ENCODE results near the gene ZFYVE27.

GRCh38 chr10:97796651-97797050, 59.7 kb downstream of the ZFYVE27 start:
- TF ChIP-seq POLR2A (IDR thresholded peaks at IDR 0.05) (no peak), CTCF (IDR thresholded peaks at IDR 0.05) (no peak)
